ENCODE measurements around the gene NRTN.
"Not testable (repeated sequence)": the region's sequence is repeated elsewhere in the genome, so short reads cannot be mapped to it uniquely, and the experiment has no call there.

DNA sequence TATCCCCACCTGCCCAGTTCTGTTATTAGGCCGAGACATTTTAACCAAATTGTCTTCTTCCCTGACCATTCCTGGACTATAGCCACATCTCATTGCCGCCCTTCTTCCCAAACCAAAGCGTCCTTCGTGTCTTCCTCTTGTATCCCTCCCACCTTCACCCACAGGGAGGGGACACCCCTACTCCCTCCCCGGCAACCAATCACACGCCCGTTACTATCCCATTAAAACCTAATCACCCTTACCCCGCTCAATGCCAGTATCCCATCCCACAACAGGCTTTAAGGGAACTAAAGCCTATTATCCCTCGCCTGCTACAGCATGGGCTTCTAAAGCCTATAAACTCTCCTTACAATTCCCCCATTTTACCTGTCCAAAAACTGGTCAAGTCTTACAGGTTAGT is 50.3 kb downstream of the NRTN start:
- TF ChIP-seq, protein P1, sequence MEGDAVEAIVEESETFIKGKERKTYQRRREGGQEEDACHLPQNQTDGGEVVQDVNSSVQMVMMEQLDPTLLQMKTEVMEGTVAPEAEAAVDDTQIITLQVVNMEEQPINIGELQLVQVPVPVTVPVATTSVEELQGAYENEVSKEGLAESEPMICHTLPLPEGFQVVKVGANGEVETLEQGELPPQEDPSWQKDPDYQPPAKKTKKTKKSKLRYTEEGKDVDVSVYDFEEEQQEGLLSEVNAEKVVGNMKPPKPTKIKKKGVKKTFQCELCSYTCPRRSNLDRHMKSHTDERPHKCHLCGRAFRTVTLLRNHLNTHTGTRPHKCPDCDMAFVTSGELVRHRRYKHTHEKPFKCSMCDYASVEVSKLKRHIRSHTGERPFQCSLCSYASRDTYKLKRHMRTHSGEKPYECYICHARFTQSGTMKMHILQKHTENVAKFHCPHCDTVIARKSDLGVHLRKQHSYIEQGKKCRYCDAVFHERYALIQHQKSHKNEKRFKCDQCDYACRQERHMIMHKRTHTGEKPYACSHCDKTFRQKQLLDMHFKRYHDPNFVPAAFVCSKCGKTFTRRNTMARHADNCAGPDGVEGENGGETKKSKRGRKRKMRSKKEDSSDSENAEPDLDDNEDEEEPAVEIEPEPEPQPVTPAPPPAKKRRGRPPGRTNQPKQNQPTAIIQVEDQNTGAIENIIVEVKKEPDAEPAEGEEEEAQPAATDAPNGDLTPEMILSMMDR (optimal IDR thresholded peaks at IDR 0.05 in 1 of 3, IDR thresholded peaks at IDR 0.05 in 1 of 3, conservative IDR thresholded peaks at IDR 0.05 in 1 of 3; ENCODE audit: extremely low read depth in 1 of 3, insufficient read depth in 2 of 3, low read length in 3 of 3): not testable (repeated sequence)
- not testable (repeated sequence) for TF ChIP-seq EZH2 (IDR thresholded peaks at IDR 0.05; ENCODE audit: low read length)

Measured in keratinocyte (primary cell).